ENCODE data around the gene NUDT17. TPM values are rescaled to one million over a fixed set of nuclear protein-coding genes. Genes with fewer than 3 reads are reported as not detected.

Gene NUDT17
- total and polyA plus RNA-seq, 9 of the 15 experiments (the other 6 are each of a cell fraction or from before 2014, with no cell fraction given), result 2.1 to 10.0 (median 6.1) TPM

- TF ChIP-seq ZNF124 (CRISPR knock-in tag; IDR thresholded peaks at IDR 0.05), result no peak
- TF ChIP-seq PHB (CRISPR knock-in tag; IDR thresholded peaks at IDR 0.05), result no peak
- TF ChIP-seq SMAD4 (CRISPR knock-in tag; conservative IDR thresholded peaks at IDR 0.05), result peak; percentile 62; the same call in 1 of the 2 replicates
- TF ChIP-seq ZNF146 (CRISPR knock-in tag; IDR thresholded peaks at IDR 0.05; ENCODE audit: unreplicated experiment), result no peak
- TF ChIP-seq ZNF445 (CRISPR knock-in tag; IDR thresholded peaks at IDR 0.05; ENCODE audit: low read depth), result no peak
- TF ChIP-seq ZNF184 (CRISPR knock-in tag; IDR thresholded peaks at IDR 0.05), result no peak
- TF ChIP-seq GABPA (tag; conservative IDR thresholded peaks at IDR 0.05; ENCODE audit: low read depth), result 0 out of 2 replicates have a peak, but pooled peaks have one; percentile 21
- TF ChIP-seq SP1 (CRISPR knock-in tag; IDR thresholded peaks at IDR 0.05), result peak; percentile 86
- TF ChIP-seq ZNF212 (CRISPR knock-in tag; IDR thresholded peaks at IDR 0.05), result no peak
- TF ChIP-seq CBX2 (IDR thresholded peaks at IDR 0.05; ENCODE audit: insufficient read depth, low read length, poor library complexity, severe bottlenecking), result no peak
- TF ChIP-seq MTA2 (IDR thresholded peaks at IDR 0.05; ENCODE audit: low read depth), result no peak; the same call in 1 of the 2 replicates
- TF ChIP-seq ZSCAN29 (IDR thresholded peaks at IDR 0.05), result no peak
- no peak for TF ChIP-seq ZHX1 (conservative IDR thresholded peaks at IDR 0.05; ENCODE audit: low read length)
- TF ChIP-seq HIVEP1 (CRISPR knock-in tag; IDR thresholded peaks at IDR 0.05), result no peak
- TF ChIP-seq GATAD2B (IDR thresholded peaks at IDR 0.05; ENCODE audit: borderline replicate concordance), result no peak
- TF ChIP-seq ID3 (CRISPR knock-in tag; IDR thresholded peaks at IDR 0.05), result no peak
- no peak for TF ChIP-seq ID3 (tag; IDR thresholded peaks at IDR 0.05)
- no peak for TF ChIP-seq ZNF41 (CRISPR knock-in tag; conservative IDR thresholded peaks at IDR 0.05)
- no peak for TF ChIP-seq ZNF609 (CRISPR knock-in tag; IDR thresholded peaks at IDR 0.05; ENCODE audit: borderline replicate concordance)
- TF ChIP-seq ZNF551 (CRISPR knock-in tag; IDR thresholded peaks at IDR 0.05), result no peak
- no peak for TF ChIP-seq TGIF2 (CRISPR knock-in tag; IDR thresholded peaks at IDR 0.05)
- TF ChIP-seq E2F5 (CRISPR knock-in tag; IDR thresholded peaks at IDR 0.05), result no peak
Observed at GRCh38 chr1:145858901-145859490, 13.6 kb downstream of the NUDT17 start, which contains the start of gene PIAS3 (continued).
